Activated naive CD4-positive, alpha-beta T cell treated with anti-CD3 and anti-CD28 coated beads, Interleukin-2, amount 50 U/mL, for 24 hours (primary cell): ENCODE results near the gene CTXN3.

Experiments
- H3K27ac Mint-ChIP-seq: one replicate; pipeline ENCODE4 v1.8.0; 2021; ENCODE audit warnings: mild to moderate bottlenecking, mixed read lengths
- H3K27me3 Mint-ChIP-seq: one replicate; pipeline ENCODE4 v1.8.0; 2021; ENCODE audit warnings: mixed read lengths
- H3K36me3 Mint-ChIP-seq: one replicate; pipeline ENCODE4 v1.8.0; 2021; ENCODE audit warnings: mixed read lengths
- H3K4me1 Mint-ChIP-seq: one replicate; pipeline ENCODE4 v1.8.0; 2021; ENCODE audit warnings: mixed read lengths
- H3K4me3 Mint-ChIP-seq: one replicate; pipeline ENCODE4 v1.8.0; 2021; ENCODE audit warnings: mild to moderate bottlenecking, mixed read lengths
- H3K9me3 Mint-ChIP-seq: one replicate; pipeline ENCODE4 v1.8.0; 2021; ENCODE audit warnings: mixed read lengths

The CTXN3 gene

GRCh38 chr5:127705120-127705892 is 56.4 kb downstream of the CTXN3 start:
- H3K27me3 Mint-ChIP-seq, result peaks cover 6% of the 10 kb centered on the region
- H3K4me3 Mint-ChIP-seq, result no peak overlapping the region
- no peak overlapping the region for H3K27ac Mint-ChIP-seq
- H3K36me3 Mint-ChIP-seq, result no peaks in the 10 kb centered on the region
- H3K9me3 Mint-ChIP-seq, result no peaks in the 10 kb centered on the region
- H3K4me1 Mint-ChIP-seq, result no peaks in the 10 kb centered on the region

GRCh38 chr5:127706691-127707090 is 57.8 kb downstream of the CTXN3 start:
- H3K4me1 Mint-ChIP-seq, result no peaks in the 10 kb centered on the region
- peaks cover 6% of the 10 kb centered on the region for H3K27me3 Mint-ChIP-seq
- no peak overlapping the region for H3K4me3 Mint-ChIP-seq
- H3K36me3 Mint-ChIP-seq, result no peaks in the 10 kb centered on the region
- H3K27ac Mint-ChIP-seq, result no peak overlapping the region
- H3K9me3 Mint-ChIP-seq, result no peaks in the 10 kb centered on the region

GRCh38 chr5:127707209-127707608 is 58.3 kb downstream of the CTXN3 start:
- H3K9me3 Mint-ChIP-seq, result no peaks in the 10 kb centered on the region
- H3K27me3 Mint-ChIP-seq, result peaks cover 8% of the 10 kb centered on the region
- no peaks in the 10 kb centered on the region for H3K36me3 Mint-ChIP-seq
- no peak overlapping the region for H3K27ac Mint-ChIP-seq
- H3K4me3 Mint-ChIP-seq, result no peak overlapping the region
- H3K4me1 Mint-ChIP-seq, result no peaks in the 10 kb centered on the region
